GM18858 (cell line): ENCODE results near the gene SPTBN2.
"Not testable (repeated sequence)": the region's sequence is repeated elsewhere in the genome, so short reads cannot be mapped to it uniquely, and the experiment has no call there.

Experiments
- ATAC-seq: cut with Tn5 transposase; IDR thresholded peaks from one replicate; pipeline ENCODE4 v1.9.1; 2021; ENCODE audit not compliant: unreplicated experiment

The SPTBN2 gene

GRCh38 chr11:66725114-66725513 lies 3.9 kb downstream of the SPTBN2 start:
- ATAC-seq = no peak

GRCh38 chr11:66724167-66724566 lies 4.8 kb downstream of the SPTBN2 start:
- ATAC-seq = not testable (repeated sequence)

GRCh38 chr11:66723693-66724092 lies 5.3 kb downstream of the SPTBN2 start:
- ATAC-seq = no peak

- ATAC-seq = no peak
Measured at GRCh38 chr11:66722745-66723651, 6.0 kb downstream of the SPTBN2 start.

GRCh38 chr11:66721939-66722338 lies 7.1 kb downstream of the SPTBN2 start:
- no peak for ATAC-seq

- no peak for ATAC-seq
Measured at GRCh38 chr11:66720899-66721470, 8.0 kb downstream of the SPTBN2 start.

- no peak for ATAC-seq
Measured at GRCh38 chr11:66720223-66720898, 8.7 kb downstream of the SPTBN2 start.

GRCh38 chr11:66719111-66719872 lies 9.7 kb downstream of the SPTBN2 start:
- ATAC-seq = no peak

GRCh38 chr11:66718320-66718971 lies 10.6 kb downstream of the SPTBN2 start:
- no peak for ATAC-seq

GRCh38 chr11:66717925-66718319 lies 11.1 kb downstream of the SPTBN2 start:
- ATAC-seq = no peak

- no peak for ATAC-seq
Measured at GRCh38 chr11:66716996-66717395, 12.0 kb downstream of the SPTBN2 start.

- ATAC-seq = no peak
Measured at GRCh38 chr11:66715346-66716085, 13.5 kb downstream of the SPTBN2 start.

GRCh38 chr11:66713746-66714480 lies 15.1 kb downstream of the SPTBN2 start:
- ATAC-seq = no peak

GRCh38 chr11:66710384-66710930 lies 18.6 kb downstream of the SPTBN2 start:
- no peak for ATAC-seq

- ATAC-seq = no peak
Measured at GRCh38 chr11:66708701-66709100, 20.3 kb downstream of the SPTBN2 start.

GRCh38 chr11:66708094-66708493 lies 20.9 kb downstream of the SPTBN2 start:
- no peak for ATAC-seq

GRCh38 chr11:66707486-66707885 lies 21.5 kb downstream of the SPTBN2 start:
- ATAC-seq = no peak

- no peak for ATAC-seq
Measured at GRCh38 chr11:66706989-66707388, 22.0 kb downstream of the SPTBN2 start.
